Measurements from ENCODE around the gene SOX5. TPM values are rescaled to one million over a fixed set of nuclear protein-coding genes. Genes with fewer than 3 reads are reported as not detected.

SOX5 gene
- total and polyA plus RNA-seq, 2 experiments from 2014 or later: 1.0 to 4.7 TPM

DNA sequence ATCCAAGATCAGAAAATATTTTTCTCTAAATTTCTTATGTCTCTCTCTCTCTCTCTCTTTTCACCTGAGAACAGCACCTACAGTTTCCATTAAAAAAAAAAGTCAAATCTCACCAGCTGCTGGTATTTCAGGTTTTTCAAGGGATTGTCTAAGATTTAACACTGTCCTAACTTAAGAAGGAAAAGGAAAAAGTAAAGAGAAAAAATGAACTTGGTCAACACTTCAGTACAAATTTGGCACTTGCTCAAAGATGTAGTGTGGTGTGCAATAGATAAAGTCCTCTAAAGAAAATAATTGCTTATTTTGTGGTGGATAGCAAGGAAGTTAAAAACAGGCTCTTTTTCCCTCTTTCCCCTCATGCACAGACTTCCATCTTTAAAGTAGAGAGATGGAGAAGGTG, 416.2 kb downstream of the SOX5 start (continued):
- TF ChIP-seq, protein P1, sequence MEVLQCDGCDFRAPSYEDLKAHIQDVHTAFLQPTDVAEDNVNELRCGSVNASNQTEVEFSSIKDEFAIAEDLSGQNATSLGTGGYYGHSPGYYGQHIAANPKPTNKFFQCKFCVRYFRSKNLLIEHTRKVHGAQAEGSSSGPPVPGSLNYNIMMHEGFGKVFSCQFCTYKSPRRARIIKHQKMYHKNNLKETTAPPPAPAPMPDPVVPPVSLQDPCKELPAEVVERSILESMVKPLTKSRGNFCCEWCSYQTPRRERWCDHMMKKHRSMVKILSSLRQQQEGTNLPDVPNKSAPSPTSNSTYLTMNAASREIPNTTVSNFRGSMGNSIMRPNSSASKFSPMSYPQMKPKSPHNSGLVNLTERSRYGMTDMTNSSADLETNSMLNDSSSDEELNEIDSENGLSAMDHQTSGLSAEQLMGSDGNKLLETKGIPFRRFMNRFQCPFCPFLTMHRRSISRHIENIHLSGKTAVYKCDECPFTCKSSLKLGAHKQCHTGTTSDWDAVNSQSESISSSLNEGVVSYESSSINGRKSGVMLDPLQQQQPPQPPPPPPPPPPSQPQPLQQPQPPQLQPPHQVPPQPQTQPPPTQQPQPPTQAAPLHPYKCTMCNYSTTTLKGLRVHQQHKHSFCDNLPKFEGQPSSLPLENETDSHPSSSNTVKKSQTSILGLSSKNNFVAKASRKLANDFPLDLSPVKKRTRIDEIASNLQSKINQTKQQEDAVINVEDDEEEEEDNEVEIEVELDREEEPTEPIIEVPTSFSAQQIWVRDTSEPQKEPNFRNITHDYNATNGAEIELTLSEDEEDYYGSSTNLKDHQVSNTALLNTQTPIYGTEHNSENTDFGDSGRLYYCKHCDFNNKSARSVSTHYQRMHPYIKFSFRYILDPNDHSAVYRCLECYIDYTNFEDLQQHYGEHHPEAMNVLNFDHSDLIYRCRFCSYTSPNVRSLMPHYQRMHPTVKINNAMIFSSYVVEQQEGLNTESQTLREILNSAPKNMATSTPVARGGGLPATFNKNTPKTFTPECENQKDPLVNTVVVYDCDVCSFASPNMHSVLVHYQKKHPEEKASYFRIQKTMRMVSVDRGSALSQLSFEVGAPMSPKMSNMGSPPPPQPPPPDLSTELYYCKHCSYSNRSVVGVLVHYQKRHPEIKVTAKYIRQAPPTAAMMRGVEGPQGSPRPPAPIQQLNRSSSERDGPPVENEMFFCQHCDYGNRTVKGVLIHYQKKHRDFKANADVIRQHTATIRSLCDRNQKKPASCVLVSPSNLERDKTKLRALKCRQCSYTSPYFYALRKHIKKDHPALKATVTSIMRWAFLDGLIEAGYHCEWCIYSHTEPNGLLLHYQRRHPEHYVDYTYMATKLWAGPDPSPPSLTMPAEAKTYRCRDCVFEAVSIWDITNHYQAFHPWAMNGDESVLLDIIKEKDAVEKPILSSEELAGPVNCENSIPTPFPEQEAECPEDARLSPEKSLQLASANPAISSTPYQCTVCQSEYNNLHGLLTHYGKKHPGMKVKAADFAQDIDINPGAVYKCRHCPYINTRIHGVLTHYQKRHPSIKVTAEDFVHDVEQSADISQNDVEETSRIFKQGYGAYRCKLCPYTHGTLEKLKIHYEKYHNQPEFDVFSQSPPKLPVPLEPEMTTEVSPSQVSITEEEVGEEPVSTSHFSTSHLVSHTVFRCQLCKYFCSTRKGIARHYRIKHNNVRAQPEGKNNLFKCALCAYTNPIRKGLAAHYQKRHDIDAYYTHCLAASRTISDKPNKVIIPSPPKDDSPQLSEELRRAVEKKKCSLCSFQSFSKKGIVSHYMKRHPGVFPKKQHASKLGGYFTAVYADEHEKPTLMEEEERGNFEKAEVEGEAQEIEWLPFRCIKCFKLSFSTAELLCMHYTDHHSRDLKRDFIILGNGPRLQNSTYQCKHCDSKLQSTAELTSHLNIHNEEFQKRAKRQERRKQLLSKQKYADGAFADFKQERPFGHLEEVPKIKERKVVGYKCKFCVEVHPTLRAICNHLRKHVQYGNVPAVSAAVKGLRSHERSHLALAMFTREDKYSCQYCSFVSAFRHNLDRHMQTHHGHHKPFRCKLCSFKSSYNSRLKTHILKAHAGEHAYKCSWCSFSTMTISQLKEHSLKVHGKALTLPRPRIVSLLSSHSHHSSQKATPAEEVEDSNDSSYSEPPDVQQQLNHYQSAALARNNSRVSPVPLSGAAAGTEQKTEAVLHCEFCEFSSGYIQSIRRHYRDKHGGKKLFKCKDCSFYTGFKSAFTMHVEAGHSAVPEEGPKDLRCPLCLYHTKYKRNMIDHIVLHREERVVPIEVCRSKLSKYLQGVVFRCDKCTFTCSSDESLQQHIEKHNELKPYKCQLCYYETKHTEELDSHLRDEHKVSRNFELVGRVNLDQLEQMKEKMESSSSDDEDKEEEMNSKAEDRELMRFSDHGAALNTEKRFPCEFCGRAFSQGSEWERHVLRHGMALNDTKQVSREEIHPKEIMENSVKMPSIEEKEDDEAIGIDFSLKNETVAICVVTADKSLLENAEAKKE (CRISPR knock-in tag; IDR thresholded peaks at IDR 0.05): no peak
- TF ChIP-seq CREB1 (CRISPR knock-in tag; IDR thresholded peaks at IDR 0.05; ENCODE audit: low read depth) (no peak), EZH2phosphoT487 (IDR thresholded peaks at IDR 0.05; ENCODE audit: unreplicated experiment) (no peak), NANOG (IDR thresholded peaks at IDR 0.05; ENCODE audit: borderline replicate concordance) (no peak), POLR2AphosphoS5 (IDR thresholded peaks at IDR 0.05; ENCODE audit: low read depth) (no peak)
- TF ChIP-seq, protein P2, sequence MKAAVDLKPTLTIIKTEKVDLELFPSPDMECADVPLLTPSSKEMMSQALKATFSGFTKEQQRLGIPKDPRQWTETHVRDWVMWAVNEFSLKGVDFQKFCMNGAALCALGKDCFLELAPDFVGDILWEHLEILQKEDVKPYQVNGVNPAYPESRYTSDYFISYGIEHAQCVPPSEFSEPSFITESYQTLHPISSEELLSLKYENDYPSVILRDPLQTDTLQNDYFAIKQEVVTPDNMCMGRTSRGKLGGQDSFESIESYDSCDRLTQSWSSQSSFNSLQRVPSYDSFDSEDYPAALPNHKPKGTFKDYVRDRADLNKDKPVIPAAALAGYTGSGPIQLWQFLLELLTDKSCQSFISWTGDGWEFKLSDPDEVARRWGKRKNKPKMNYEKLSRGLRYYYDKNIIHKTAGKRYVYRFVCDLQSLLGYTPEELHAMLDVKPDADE (IDR thresholded peaks at IDR 0.05): no peak
- TF ChIP-seq, protein P3, sequence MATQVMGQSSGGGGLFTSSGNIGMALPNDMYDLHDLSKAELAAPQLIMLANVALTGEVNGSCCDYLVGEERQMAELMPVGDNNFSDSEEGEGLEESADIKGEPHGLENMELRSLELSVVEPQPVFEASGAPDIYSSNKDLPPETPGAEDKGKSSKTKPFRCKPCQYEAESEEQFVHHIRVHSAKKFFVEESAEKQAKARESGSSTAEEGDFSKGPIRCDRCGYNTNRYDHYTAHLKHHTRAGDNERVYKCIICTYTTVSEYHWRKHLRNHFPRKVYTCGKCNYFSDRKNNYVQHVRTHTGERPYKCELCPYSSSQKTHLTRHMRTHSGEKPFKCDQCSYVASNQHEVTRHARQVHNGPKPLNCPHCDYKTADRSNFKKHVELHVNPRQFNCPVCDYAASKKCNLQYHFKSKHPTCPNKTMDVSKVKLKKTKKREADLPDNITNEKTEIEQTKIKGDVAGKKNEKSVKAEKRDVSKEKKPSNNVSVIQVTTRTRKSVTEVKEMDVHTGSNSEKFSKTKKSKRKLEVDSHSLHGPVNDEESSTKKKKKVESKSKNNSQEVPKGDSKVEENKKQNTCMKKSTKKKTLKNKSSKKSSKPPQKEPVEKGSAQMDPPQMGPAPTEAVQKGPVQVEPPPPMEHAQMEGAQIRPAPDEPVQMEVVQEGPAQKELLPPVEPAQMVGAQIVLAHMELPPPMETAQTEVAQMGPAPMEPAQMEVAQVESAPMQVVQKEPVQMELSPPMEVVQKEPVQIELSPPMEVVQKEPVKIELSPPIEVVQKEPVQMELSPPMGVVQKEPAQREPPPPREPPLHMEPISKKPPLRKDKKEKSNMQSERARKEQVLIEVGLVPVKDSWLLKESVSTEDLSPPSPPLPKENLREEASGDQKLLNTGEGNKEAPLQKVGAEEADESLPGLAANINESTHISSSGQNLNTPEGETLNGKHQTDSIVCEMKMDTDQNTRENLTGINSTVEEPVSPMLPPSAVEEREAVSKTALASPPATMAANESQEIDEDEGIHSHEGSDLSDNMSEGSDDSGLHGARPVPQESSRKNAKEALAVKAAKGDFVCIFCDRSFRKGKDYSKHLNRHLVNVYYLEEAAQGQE (IDR thresholded peaks at IDR 0.05; ENCODE audit: unreplicated experiment): no peak
- TF ChIP-seq, protein P4, sequence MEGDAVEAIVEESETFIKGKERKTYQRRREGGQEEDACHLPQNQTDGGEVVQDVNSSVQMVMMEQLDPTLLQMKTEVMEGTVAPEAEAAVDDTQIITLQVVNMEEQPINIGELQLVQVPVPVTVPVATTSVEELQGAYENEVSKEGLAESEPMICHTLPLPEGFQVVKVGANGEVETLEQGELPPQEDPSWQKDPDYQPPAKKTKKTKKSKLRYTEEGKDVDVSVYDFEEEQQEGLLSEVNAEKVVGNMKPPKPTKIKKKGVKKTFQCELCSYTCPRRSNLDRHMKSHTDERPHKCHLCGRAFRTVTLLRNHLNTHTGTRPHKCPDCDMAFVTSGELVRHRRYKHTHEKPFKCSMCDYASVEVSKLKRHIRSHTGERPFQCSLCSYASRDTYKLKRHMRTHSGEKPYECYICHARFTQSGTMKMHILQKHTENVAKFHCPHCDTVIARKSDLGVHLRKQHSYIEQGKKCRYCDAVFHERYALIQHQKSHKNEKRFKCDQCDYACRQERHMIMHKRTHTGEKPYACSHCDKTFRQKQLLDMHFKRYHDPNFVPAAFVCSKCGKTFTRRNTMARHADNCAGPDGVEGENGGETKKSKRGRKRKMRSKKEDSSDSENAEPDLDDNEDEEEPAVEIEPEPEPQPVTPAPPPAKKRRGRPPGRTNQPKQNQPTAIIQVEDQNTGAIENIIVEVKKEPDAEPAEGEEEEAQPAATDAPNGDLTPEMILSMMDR (conservative IDR thresholded peaks at IDR 0.05; ENCODE audit: low read depth in 2 of 2): no peak
